LNCAP (cell line): ENCODE measurements around the gene MKNK1.

ENCODE experiments used
- CTCF ChIP-seq: fragments of 450-650 bp; IDR thresholded peaks from 2 replicates; pipeline ENCODE4 v1.5.1; 2017; ENCODE audit warnings: mild to moderate bottlenecking

MKNK1 gene

GRCh38 chr1:46646331-46646730 lies 42.3 kb upstream of the MKNK1 start:
- TF ChIP-seq CTCF: no peak

- no peak for TF ChIP-seq CTCF
Measured at GRCh38 chr1:46645815-46646214, 41.7 kb upstream of the MKNK1 start.

GRCh38 chr1:46643368-46643775 lies 39.3 kb upstream of the MKNK1 start:
- no peak for TF ChIP-seq CTCF

- TF ChIP-seq CTCF: no peak
Measured at GRCh38 chr1:46642115-46642680, 38.1 kb upstream of the MKNK1 start.

GRCh38 chr1:46639547-46639946 lies 35.5 kb upstream of the MKNK1 start:
- TF ChIP-seq CTCF: no peak

GRCh38 chr1:46638921-46639320 lies 34.9 kb upstream of the MKNK1 start:
- no peak for TF ChIP-seq CTCF

- no peak for TF ChIP-seq CTCF
Measured at GRCh38 chr1:46637444-46638083, 33.5 kb upstream of the MKNK1 start.

- TF ChIP-seq CTCF: no peak
Measured at GRCh38 chr1:46635205-46635604, 31.1 kb upstream of the MKNK1 start.
